ENCODE results near the gene RUFY1.

DNA sequence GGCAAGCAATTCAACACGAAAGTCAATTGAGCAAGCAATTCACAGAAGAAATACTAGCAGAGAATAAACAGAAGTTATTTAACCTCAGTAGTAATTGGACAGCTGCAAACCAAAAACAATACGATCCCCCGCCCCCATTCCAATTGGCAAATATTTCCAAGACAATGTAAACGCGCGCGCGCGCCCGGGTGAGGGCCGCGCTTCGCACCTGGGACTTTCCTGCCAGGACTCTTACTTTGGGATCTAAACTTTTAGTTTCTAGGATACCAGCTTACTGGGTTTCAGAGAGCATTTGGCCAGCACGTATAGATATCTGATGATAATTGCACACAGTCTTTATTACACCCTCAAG is 8.6 kb downstream of the RUFY1 start:
- TF ChIP-seq ZNF274 (IDR thresholded peaks at IDR 0.05; ENCODE audit: low read depth, low read length) (no peak), YY1 (IDR thresholded peaks at IDR 0.05; ENCODE audit: insufficient read depth, insufficient read length) (no peak)
